Large intestine (tissue), 3 donors: Measurements from ENCODE around the gene UBXN1. TPM values are rescaled to one million over a fixed set of nuclear protein-coding genes. Genes with fewer than 3 reads are reported as not detected.
A peak's percentile ranks its signal among the peaks of the same experiment; 100 is the strongest.

Experiments
- DNase-seq, 2 donors: peaks; one replicate each; pipeline versions ENCODE4 v3.0.0 to v3.0.0-alpha.2; 2013
- H3K27ac ChIP-seq: one replicate; pipeline ENCODE4 v1.5.1; 2013; ENCODE audit warnings: low read length
- H3K27me3 ChIP-seq: 2 replicates; pipeline ENCODE4 v1.6.1; 2013; ENCODE audit warnings: low read length; ENCODE audit not compliant: control insufficient read depth, insufficient read depth
- H3K36me3 ChIP-seq: 2 replicates; pipeline ENCODE4 v1.6.1; 2013; ENCODE audit warnings: low read length; ENCODE audit not compliant: control insufficient read depth, insufficient read depth
- H3K4me1 ChIP-seq: one replicate; pipeline ENCODE4 v1.6.1; 2013; ENCODE audit warnings: low read length; ENCODE audit not compliant: control insufficient read depth, insufficient read depth
- H3K4me3 ChIP-seq: one replicate; pipeline ENCODE4 v1.5.1; 2013; ENCODE audit warnings: low read length
- H3K9me3 ChIP-seq: one replicate; pipeline ENCODE4 v1.6.1; 2013; ENCODE audit warnings: mild to moderate bottlenecking, low read depth, low read length, moderate library complexity; ENCODE audit not compliant: control insufficient read depth
- WGBS: methylation state at CpG from one replicate; pipeline ENCODE4 v1.1.5; 2013; ENCODE audit warnings: low lambda C conversion rate; ENCODE audit not compliant: insufficient coverage; 5-methylcytosine and 5-hydroxymethylcytosine counted together
- polyA plus RNA-seq: library from polyadenylated mRNA; unstranded; fragments of 120-200 nt; gene quantifications from one replicate; pipeline ENCODE4 v1.2.1, GENCODE V29; 2013

The UBXN1 gene
- polyA plus RNA-seq, 1 donor = 146 TPM

GRCh38 chr11:62646825-62647608 lies 31.9 kb downstream of the UBXN1 start:
- Histone ChIP-seq H3K36me3 (peaks cover 43% of the 10 kb centered on the region), H3K27me3 (no peaks in the 10 kb centered on the region), H3K4me1 (peaks cover 13% of the 10 kb centered on the region), H3K9me3 (peaks cover 3% of the 10 kb centered on the region), H3K4me3 (no peak overlapping the region), H3K27ac (peak overlapping the region; percentile 64)
- no peak for DNase-seq
- WGBS = no CpG with 5 or more reads among the region's 32 CpGs

GRCh38 chr11:62645946-62646824 lies 32.7 kb downstream of the UBXN1 start, which contains the start of gene GANAB:
GANAB (minus strand) TSS chr11:62646613; CDS start chr11:62646599, 14 bp downstream.
- peak within 1 kb of the TSS; percentile 94 for H3K27ac ChIP-seq
- peak within 1 kb of the TSS; percentile 94 for H3K4me3 ChIP-seq
- no peaks in the 10 kb centered on the region for H3K27me3 ChIP-seq
- peaks cover 12% of the 10 kb centered on the region for H3K4me1 ChIP-seq
- DNase-seq = peak; percentile 98 to 99
- peaks cover 3% of the 10 kb centered on the region for H3K9me3 ChIP-seq
- WGBS = no CpG with 5 or more reads among the region's 73 CpGs
- H3K36me3 ChIP-seq = peaks cover 43% of the 10 kb centered on the region

GRCh38 chr11:62645671-62645945 lies 33.3 kb downstream of the UBXN1 start:
- Histone ChIP-seq H3K36me3 (peaks cover 43% of the 10 kb centered on the region), H3K9me3 (peaks cover 3% of the 10 kb centered on the region), H3K4me1 (peaks cover 15% of the 10 kb centered on the region), H3K27me3 (no peaks in the 10 kb centered on the region), H3K4me3 (peak overlapping the region; percentile 94), H3K27ac (peak overlapping the region; percentile 94)
- WGBS = no CpG with 5 or more reads among the region's 11 CpGs
- DNase-seq = no peak

- Histone ChIP-seq H3K9me3 (peaks cover 3% of the 10 kb centered on the region), H3K4me3 (no peak overlapping the region), H3K36me3 (peaks cover 42% of the 10 kb centered on the region), H3K27ac (no peak overlapping the region), H3K27me3 (no peaks in the 10 kb centered on the region), H3K4me1 (peaks cover 15% of the 10 kb centered on the region)
- no peak for DNase-seq
- no CpG with 5 or more reads among the region's 8 CpGs for WGBS
Measured at GRCh38 chr11:62644220-62644619, 34.7 kb downstream of the UBXN1 start.

- H3K27ac ChIP-seq = no peak overlapping the region
- no peaks in the 10 kb centered on the region for H3K4me1 ChIP-seq
- H3K27me3 ChIP-seq = no peaks in the 10 kb centered on the region
- peaks cover 88% of the 10 kb centered on the region for H3K36me3 ChIP-seq
- no peak for DNase-seq
- no peaks in the 10 kb centered on the region for H3K9me3 ChIP-seq
- H3K4me3 ChIP-seq = no peak overlapping the region
- whole genome bisulfite sequencing = no CpG with 5 or more reads among the region's 6 CpGs
Measured at GRCh38 chr11:62632492-62632891, 46.4 kb downstream of the UBXN1 start.

- Histone ChIP-seq H3K4me1 (no peaks in the 10 kb centered on the region), H3K27ac (no peak overlapping the region), H3K9me3 (no peaks in the 10 kb centered on the region), H3K4me3 (no peak overlapping the region), H3K36me3 (peaks cover 74% of the 10 kb centered on the region), H3K27me3 (no peaks in the 10 kb centered on the region)
- no CpG with 5 or more reads among the region's 3 CpGs for WGBS
- DNase-seq = no peak
Measured at GRCh38 chr11:62627713-62628112, 51.2 kb downstream of the UBXN1 start.

Other genes with a start within 250 kb of the UBXN1 start
- gene AHNAK, start 132.3 kb downstream of the UBXN1 start, polyA plus RNA-seq = 134 TPM
- gene EEF1G, start 105.2 kb downstream of the UBXN1 start, polyA plus RNA-seq = 2,426 TPM
- gene TUT1, start 87.5 kb downstream of the UBXN1 start, polyA plus RNA-seq = 18.7 TPM
- 51.6 TPM for gene MTA2, start 77.2 kb downstream of the UBXN1 start, polyA plus RNA-seq
- gene EML3, start 66.3 kb downstream of the UBXN1 start, polyA plus RNA-seq = 25.3 TPM
- gene ROM1, start 65.8 kb downstream of the UBXN1 start, polyA plus RNA-seq = 4.5 TPM
- gene B3GAT3, start 57.1 kb downstream of the UBXN1 start, polyA plus RNA-seq = 40.0 TPM
- gene GANAB, start 32.5 kb downstream of the UBXN1 start, polyA plus RNA-seq = 272 TPM
- gene INTS5, start 25.8 kb downstream of the UBXN1 start, polyA plus RNA-seq = 15.2 TPM
- gene C11orf98, start 13.9 kb downstream of the UBXN1 start, polyA plus RNA-seq = 60.4 TPM
- 8.7 TPM for gene CSKMT, start 13.8 kb downstream of the UBXN1 start, polyA plus RNA-seq
- gene UQCC3, start 7.4 kb downstream of the UBXN1 start, polyA plus RNA-seq = 10.4 TPM
- 5.7 TPM for gene LBHD1, start 6.8 kb downstream of the UBXN1 start, polyA plus RNA-seq
- gene LRRN4CL, start 10.5 kb upstream of the UBXN1 start, polyA plus RNA-seq = 2.9 TPM
- gene BSCL2, start 28.4 kb upstream of the UBXN1 start, polyA plus RNA-seq = 38.6 TPM
- gene GNG3, start 28.6 kb upstream of the UBXN1 start, polyA plus RNA-seq = 10.9 TPM
- gene HNRNPUL2, start 48.4 kb upstream of the UBXN1 start, polyA plus RNA-seq = 65.1 TPM
- 37.9 TPM for gene TTC9C, start 49.4 kb upstream of the UBXN1 start, polyA plus RNA-seq
- 7.2 TPM for gene ZBTB3, start 75.1 kb upstream of the UBXN1 start, polyA plus RNA-seq
- gene POLR2G, start 82.5 kb upstream of the UBXN1 start, polyA plus RNA-seq = 87.5 TPM
- gene TAF6L, start 92.3 kb upstream of the UBXN1 start, polyA plus RNA-seq = 28.5 TPM
- 69.5 TPM for gene TMEM179B, start 108.3 kb upstream of the UBXN1 start, polyA plus RNA-seq
- 18.4 TPM for gene TMEM223, start 112.9 kb upstream of the UBXN1 start, polyA plus RNA-seq
- 89.3 TPM for gene NXF1, start 126.4 kb upstream of the UBXN1 start, polyA plus RNA-seq
- 42.4 TPM for gene STX5, start 153.0 kb upstream of the UBXN1 start, polyA plus RNA-seq
- 0.76 TPM for gene TEX54, start 153.8 kb upstream of the UBXN1 start, polyA plus RNA-seq
- gene WDR74, start 160.5 kb upstream of the UBXN1 start, polyA plus RNA-seq = 38.4 TPM
- gene SLC3A2, start 201.8 kb upstream of the UBXN1 start, polyA plus RNA-seq = 182 TPM
- gene CHRM1, start 242.3 kb upstream of the UBXN1 start, polyA plus RNA-seq = 1.3 TPM